ENCODE measurements around the gene LRP4.

LRP4 gene

GRCh38 chr11:46914363-46914762, 4.0 kb downstream of the LRP4 start:
- no peak overlapping the region for H3K4me3 ChIP-seq (ENCODE audit: control insufficient read depth, low read depth, low read length)
- TF ChIP-seq CTCF (conservative IDR thresholded peaks at IDR 0.05; ENCODE audit: control insufficient read depth, insufficient read depth, low read depth, low read length) = no peak
- DNase-seq (ENCODE audit: low read depth) = peak; percentile 77

GRCh38 chr11:46913484-46913883, 4.9 kb downstream of the LRP4 start:
- no peak for DNase-seq (ENCODE audit: low read depth)
- no peak overlapping the region for H3K4me3 ChIP-seq (ENCODE audit: control insufficient read depth, low read depth, low read length)
- no peak for TF ChIP-seq CTCF (conservative IDR thresholded peaks at IDR 0.05; ENCODE audit: control insufficient read depth, insufficient read depth, low read depth, low read length)

- no peak for DNase-seq (ENCODE audit: low read depth)
- no peak overlapping the region for H3K4me3 ChIP-seq (ENCODE audit: control insufficient read depth, low read depth, low read length)
- no peak for TF ChIP-seq CTCF (conservative IDR thresholded peaks at IDR 0.05; ENCODE audit: control insufficient read depth, insufficient read depth, low read depth, low read length)
Measured at GRCh38 chr11:46912526-46913150, 5.7 kb downstream of the LRP4 start.

DNA sequence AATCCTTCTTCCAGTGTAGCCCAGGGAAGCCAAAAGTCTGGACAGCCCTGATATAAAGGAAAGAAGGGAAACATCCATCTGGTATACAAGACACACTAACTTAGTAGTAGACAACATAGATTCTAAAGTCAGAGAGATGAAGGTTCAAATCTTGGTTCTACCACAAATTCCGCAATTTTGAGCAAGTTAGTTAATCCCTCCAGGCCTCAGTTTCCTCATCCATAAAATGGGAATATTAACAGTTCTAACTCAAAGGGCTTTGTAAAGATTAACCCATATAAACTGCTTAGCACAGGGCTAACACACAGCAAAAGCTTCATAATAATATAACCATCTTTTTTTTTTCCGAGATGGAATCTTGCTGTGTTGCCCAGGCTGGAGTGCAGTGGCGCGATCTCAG, 10.7 kb downstream of the LRP4 start:
- H3K4me3 ChIP-seq (ENCODE audit: control insufficient read depth, low read depth, low read length) = no peak overlapping the region
- TF ChIP-seq CTCF (conservative IDR thresholded peaks at IDR 0.05; ENCODE audit: control insufficient read depth, insufficient read depth, low read depth, low read length) = no peak
- DNase-seq (ENCODE audit: low read depth) = no peak

- no peak for TF ChIP-seq CTCF (conservative IDR thresholded peaks at IDR 0.05; ENCODE audit: control insufficient read depth, insufficient read depth, low read depth, low read length)
- no peak overlapping the region for H3K4me3 ChIP-seq (ENCODE audit: control insufficient read depth, low read depth, low read length)
- DNase-seq (ENCODE audit: low read depth) = no peak
Measured at GRCh38 chr11:46906609-46907041, 11.7 kb downstream of the LRP4 start.

- TF ChIP-seq CTCF (conservative IDR thresholded peaks at IDR 0.05; ENCODE audit: control insufficient read depth, insufficient read depth, low read depth, low read length) = no peak
- no peak for DNase-seq (ENCODE audit: low read depth)
Measured at GRCh38 chr11:46905806-46906205, 12.5 kb downstream of the LRP4 start.

GRCh38 chr11:46903846-46904245, 14.5 kb downstream of the LRP4 start:
- no peak overlapping the region for H3K4me3 ChIP-seq (ENCODE audit: control insufficient read depth, low read depth, low read length)
- DNase-seq (ENCODE audit: low read depth) = no peak
- TF ChIP-seq CTCF (conservative IDR thresholded peaks at IDR 0.05; ENCODE audit: control insufficient read depth, insufficient read depth, low read depth, low read length) = no peak

More at GRCh38 chr11:46905806-46906205, 12.5 kb downstream of the LRP4 start:
- no peak overlapping the region for H3K4me3 ChIP-seq (ENCODE audit: control insufficient read depth, low read depth, low read length)

Measured in fibroblast of mammary gland (primary cell).